Lower leg skin (tissue), 3 donors: ENCODE measurements around the gene CPEB3.

Experiments
- CTCF ChIP-seq, 3 donors: fragments of 450-650 bp; IDR thresholded peaks; one replicate each; pipeline ENCODE4 v1.5.1; 2016; ENCODE audit warnings: antibody characterized with exemption in 3 of 3, mild to moderate bottlenecking in 3 of 3, moderate library complexity in 2 of 3
- POLR2A ChIP-seq, 2 donors: fragments of 450-650 bp; IDR thresholded peaks; one replicate each; pipeline ENCODE4 v1.6.1; 2016 to 2017; ENCODE audit warnings: antibody characterized with exemption in 2 of 2, mild to moderate bottlenecking in 1 of 2, moderate library complexity in 1 of 2

DNA sequence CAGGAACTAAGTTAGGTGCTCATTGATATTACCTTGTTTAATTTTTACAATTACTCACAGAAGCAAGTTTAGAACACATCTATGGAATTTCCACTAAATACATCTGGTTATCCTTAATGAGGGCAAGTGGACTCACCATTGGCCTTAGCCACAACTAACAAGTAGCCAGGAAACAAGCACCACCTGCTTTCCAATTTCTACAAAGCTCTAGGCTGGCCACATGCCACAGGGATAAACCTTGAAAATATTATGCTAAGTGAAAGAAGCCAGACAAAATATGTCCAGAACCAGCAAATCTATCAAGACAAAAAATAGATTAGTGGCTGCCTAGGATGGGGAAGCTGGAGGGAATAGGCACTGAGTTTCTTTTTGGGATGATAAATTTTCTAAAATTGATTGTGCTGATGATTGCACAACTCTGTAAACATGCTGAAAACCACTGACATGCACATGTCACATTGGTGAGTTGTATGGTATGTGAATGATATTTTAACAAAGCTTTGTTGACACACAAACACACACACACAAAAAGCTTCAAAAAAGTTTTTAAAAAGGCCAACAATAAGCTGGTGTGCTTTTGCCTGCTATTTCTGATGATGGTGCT, 179.4 kb downstream of the CPEB3 start:
- TF ChIP-seq CTCF (IDR thresholded peaks at IDR 0.05): no peak
- no peak for TF ChIP-seq POLR2A (IDR thresholded peaks at IDR 0.05)
